COR-L47 (cell line): ENCODE measurements around the gene MAPK8.

Experiments
- DNase-seq: peaks from one replicate; lab custom pipeline; 2025; lab: John Stamatoyannopoulos, UW

MAPK8 gene

DNA sequence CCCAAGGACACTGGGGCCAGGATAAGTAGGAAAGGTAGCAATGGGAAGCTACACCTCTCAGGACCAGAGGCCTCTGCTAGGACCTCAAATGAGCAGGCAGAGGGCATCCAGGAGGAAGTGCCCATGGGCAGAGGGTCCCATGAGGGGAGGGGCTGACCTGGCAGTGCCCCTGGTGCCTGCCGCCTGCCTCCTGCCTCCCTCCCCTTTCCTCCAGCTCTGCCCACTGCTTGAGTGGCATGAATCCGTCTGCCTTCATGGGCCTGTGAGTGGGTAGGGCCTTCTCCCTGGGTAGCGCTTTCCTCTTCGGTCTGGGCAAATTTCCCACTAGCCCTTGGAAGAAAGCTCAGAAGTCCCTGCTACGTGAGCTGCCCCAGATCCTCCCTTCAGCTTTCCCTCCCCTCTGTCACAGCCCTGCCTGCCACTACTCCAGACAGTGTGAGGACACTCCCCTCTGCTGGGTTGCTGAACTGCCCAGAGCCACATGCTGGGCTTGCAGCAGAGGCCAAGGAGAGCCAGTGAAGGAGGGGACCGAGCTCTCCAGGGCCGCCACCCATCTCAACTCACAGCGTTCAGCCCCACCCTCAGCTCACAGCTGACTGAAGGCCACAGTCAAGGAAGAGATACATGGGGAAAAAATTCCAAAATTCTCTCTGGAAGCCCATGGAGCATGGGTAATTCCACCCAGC is 157.0 kb downstream of the MAPK8 start:
- DNase-seq: peak; percentile 2

DNA sequence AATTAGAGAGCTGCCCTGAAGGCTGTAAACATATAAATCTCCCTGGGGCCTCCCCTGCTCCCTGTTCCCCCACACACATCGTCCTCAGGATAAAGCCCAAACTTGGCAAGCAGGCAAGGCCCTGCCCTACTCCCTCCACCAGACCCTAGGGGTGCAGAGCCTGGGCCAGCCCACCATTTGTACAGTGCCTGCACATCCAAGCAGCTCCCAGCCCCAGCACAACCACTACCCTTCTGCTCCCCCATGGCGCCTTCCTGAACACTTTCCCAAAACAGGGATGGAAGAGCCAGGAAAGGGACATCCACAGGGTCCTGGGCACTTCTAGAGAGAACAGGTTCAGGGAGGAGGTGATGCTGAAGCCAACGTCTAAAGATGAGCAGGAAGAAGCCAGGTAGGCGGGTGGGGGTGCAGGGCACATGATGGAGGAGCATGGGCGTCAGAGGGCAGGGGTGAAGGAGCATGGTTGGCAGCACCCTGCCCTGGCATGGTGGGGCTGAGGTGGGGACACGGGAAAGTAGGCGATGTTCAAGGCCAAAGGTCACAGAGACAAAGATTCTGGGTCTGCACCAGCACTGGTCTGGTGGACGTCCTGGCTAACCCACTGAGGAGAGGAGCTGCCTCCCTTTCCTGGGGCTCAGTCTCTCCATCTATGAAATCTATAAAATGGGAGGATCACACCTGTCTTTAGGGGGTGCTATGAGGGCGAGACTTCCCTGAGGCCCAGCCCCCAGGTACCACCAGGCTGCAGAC is 157.8 kb downstream of the MAPK8 start:
- DNase-seq: no peak

- no peak for DNase-seq
Observed at GRCh38 chr10:48464871-48465736, 158.6 kb downstream of the MAPK8 start.

DNA sequence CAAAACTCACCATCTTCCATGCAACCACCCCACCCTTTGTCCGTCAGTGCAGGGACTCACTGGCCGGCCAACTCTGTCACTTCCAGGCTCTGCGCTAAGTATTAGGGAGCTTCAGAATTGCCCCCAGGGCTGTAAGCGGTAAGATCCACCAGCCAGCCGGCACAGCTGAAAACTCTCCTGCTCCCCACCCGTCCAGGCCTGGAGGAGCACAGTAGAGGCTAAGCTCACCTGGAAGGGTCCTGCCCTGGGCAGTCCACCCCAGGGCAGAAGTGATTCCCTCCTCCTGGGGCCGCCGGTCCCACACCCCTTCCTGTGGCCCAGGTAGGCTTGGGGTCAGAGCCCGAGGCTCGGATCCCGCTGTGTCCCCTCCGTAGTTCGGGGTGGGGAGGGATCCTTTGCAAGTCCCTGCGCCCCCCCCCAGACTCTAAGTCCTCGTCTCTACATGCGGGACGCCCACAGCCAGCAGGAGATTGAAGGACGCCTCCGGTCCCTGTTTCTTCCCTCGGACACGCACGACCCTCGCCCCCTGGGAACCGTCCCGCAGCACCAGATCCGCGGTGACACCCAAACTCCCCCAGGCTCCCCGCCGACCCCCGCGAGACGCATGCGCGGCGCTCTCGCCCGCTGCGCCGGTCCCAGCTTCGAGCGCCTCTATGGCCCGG is 159.5 kb downstream of the MAPK8 start:
- DNase-seq: no peak

DNA sequence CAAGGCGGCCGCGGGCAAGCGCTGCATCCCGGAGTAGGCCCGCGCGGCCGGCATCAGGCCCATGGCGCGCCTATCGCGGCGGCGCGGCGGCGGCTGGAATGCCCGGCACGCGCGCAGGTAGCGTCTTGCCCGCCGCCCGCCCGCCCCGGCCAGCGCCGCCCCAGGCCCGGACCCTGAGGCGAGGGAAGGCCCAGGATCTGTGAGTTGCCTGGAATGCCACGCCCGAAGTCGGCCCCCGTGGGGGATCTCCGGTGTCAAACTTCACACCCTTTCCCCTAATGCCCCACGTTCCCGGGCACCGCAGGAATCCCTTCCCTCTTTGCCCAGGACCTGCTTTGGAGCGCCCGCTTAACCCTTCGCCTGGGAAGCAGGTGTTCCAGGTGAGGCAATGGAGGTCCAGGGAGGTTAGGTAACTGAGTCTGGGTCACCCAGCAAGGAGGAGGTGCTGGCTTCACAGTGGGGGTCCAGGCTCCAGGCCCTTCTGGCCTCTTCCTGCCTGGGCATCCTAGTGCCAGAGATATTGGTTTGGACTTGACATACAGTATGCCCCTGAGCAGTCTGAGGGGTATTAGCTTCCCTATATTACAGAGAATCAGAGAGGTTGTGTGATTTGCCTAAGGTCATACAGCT is 160.2 kb downstream of the MAPK8 start:
- DNase-seq: no peak

DNA sequence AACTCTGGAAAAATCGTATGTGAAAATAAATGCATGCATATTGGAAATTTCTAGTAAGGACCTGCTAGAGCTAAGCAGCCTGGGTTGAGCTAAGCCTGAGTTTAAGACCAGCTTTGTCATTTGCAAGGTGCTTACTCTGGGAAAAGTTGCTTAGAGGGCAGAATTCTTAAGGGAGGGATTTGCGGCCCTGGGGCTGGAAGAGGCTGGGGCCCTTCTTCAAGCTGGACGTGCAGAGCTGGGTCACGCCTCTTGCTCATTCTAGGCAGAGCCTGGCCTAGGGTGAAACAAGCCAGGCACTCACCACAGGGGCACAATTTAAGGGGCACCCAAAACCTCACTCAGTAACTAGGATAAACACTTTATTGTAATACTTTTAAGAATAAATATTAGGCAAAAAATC is 161.2 kb downstream of the MAPK8 start:
- DNase-seq: no peak

- DNase-seq: no peak
Observed at GRCh38 chr10:48468130-48468790, 161.8 kb downstream of the MAPK8 start.

DNA sequence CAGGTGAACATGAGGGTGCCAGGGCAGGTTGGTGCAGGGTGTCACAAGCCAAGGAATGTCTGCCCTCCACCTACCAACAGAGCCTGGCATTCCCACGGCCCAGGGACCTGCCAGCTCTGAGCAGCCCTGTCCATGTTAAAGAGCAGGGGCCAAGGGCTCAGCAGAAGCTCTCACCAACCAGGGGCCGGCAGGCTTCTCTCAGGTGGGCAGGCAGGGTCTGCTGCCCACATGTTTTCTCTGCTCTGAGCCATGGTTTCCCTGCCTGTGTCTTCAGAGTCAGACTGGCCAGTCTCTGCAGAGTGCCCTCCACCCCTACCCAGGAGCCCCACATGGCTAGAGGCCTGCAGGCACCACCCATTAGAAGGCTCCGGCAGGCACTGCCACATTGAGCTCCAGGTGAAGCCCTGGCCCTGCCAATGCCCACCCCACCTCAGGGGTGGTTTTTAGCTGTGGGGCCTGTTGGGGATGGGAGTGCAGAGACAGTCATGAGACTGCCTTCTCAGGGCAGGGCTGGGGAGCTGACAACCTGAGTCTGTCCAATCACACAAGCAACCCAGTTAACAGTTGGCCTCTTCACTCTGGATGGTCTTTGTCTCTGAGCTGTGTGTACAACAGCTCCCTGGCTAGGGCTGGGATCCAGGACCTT is 162.5 kb downstream of the MAPK8 start:
- no peak for DNase-seq

DNA sequence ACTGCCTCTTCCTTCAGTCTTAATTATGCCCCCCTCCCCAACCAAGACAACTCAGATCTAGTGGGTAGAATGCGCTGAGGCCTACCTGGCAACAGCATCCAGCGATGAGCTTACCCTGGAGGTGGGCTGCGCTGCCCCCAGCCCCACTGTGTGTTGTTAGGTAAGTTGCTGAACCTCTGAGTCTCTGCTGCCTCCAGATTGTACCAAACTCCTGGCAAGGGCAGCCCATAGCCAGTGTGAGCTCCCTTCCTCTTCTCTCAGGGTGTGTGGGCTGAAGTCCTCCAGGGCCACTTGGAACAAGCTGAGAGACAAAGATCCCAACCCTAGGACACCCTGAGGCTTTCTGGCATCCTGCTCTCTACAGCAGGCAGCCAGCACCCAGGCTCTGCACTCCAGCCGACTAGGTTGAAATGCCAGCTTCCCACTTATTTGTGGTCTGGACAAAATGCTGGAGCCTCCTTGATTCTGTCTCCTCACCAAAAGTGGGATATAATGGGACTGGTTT is 163.1 kb downstream of the MAPK8 start:
- no peak for DNase-seq

GRCh38 chr10:48470115-48470892 is 163.8 kb downstream of the MAPK8 start:
- no peak for DNase-seq

- no peak for DNase-seq
Observed at GRCh38 chr10:48470893-48471805, 164.7 kb downstream of the MAPK8 start.

DNA sequence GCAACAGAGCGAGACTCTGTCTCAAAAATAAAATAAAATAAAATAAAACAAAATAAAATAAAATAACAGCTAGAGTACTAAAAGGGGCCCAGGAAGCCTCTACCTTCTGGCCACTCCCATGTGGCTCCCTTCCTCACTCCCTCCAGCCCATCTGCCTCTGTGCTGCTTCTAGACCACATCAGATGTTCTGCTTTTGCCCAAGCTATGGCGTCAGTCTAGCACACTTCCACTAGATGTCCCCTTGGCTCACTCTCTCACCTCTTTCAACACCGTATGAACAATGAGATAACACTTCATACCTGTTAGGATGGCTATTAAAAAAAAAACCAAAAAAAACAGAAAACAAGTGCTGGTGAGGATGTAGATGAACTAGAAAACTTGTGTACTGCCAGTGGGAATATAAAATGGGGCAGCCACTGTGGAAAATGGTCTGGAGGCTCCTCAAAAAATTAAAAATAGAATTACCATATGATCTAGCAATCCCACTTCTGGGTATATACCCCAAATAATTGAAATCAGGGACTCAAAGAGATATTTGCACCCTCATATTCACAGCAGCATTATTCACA is 166.1 kb downstream of the MAPK8 start:
- no peak for DNase-seq

GRCh38 chr10:48473704-48474103 is 167.2 kb downstream of the MAPK8 start:
- no peak for DNase-seq

- no peak for DNase-seq
Observed at GRCh38 chr10:48474765-48475365, 168.4 kb downstream of the MAPK8 start.

DNA sequence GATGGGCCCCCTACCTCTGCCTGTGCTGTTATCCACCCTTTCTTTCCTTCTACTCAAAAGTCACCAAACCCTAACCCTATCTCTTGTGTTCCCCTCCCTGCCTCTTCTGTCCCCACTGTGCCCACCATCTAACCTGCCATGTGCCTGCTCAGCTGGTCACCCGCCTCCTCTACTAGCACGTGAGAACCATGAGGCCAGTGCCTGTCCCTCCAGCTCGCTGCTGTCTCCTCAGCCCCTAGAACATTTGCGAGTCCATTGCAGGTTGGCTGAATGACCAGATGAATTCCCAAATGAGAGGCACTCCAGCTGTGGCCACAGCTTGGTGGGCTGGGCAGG is 169.4 kb downstream of the MAPK8 start:
- DNase-seq: no peak

DNA sequence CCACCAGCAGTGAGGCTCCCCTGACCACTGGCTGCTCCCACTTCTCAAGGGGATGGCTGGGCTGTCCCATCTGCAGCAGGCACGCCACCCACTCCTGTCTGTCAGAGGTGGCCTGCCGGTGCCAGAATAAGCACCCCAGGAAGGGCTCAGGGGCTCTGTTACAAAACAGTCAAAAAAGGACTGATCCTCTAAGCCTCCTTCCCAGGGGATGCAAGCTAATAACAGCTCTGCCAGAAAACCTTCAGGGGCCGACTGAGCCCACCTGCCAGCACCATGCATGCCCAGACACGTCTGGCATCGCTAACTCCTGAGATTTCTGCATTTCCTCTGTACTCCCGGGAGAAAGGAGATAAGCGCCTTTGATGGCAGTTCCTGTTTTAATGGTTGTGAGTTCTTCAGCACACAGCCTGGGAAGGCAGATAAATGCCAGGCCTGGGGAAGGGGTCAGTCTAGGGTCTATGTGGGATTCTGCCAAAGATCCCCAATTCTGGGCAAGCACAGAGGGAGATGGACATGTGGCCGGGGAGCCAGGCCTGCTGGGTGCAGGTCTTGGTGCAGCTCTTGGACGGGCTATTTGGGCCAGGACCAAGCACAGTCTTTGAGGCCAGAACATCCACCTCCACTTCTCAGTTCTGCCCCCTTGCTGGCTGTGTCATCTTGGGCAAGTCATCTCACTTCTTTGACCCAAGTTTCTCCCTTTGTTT is 170.0 kb downstream of the MAPK8 start:
- DNase-seq: peak; percentile 34

GRCh38 chr10:48477141-48477540 is 170.7 kb downstream of the MAPK8 start:
- DNase-seq: no peak
